Tibial artery (tissue), 4 donors: ENCODE measurements around the gene VPS51.
A peak's percentile ranks its signal among the peaks of the same experiment; 100 is the strongest.

Experiments used
- DNase-seq, 2 donors: peaks; one replicate each; pipeline ENCODE4 v3.0.0-alpha.2; 2019
- H3K27ac ChIP-seq, 2 donors: fragments of 200-600 bp; sonication (generic) in 1 of 2; 1 replicate in 1 of 2; 2 replicates in 1 of 2; pipeline ENCODE4 v1.5.1; 2018 to 2019; ENCODE audit warnings: mild to moderate bottlenecking in 1 of 2
- H3K27me3 ChIP-seq, 2 donors: fragments of 200-600 bp; sonication (generic) in 1 of 2; one replicate each; pipeline versions ENCODE4 v1.5.1 to v1.6.0; 2016 to 2019
- H3K36me3 ChIP-seq, 3 donors: fragments of 200-600 bp; sonication (generic) in 2 of 3; one replicate each; pipeline ENCODE4 v1.5.1; 2016 to 2019; ENCODE audit warnings: mild to moderate bottlenecking in 2 of 3
- H3K4me1 ChIP-seq, 4 donors: fragments of 200-600 bp; sonication (generic) in 2 of 4; 1 replicate in 3 of 4; 2 replicates in 1 of 4; pipeline ENCODE4 v1.5.1; 2016 to 2019
- H3K4me3 ChIP-seq, 2 donors: fragments of 200-600 bp; sonication (generic) in 1 of 2; 1 replicate in 1 of 2; 2 replicates in 1 of 2; pipeline ENCODE4 v1.5.1; 2018 to 2019; ENCODE audit warnings: mild to moderate bottlenecking in 2 of 2
- H3K9me3 ChIP-seq, 3 donors: fragments of 200-600 bp; sonication (generic) in 1 of 3; one replicate each; pipeline ENCODE4 v1.5.1; 2016 to 2019
- intact Hi-C: fragments of 100-400 bp; cut with DNase I; formaldehyde crosslinking; loops from one replicate; pipeline ENCODE4 v1.15.0; 2023; ENCODE audit warnings: low total_unique reads
- TF ChIP-seq, protein P1 (sequence below), 2 experiments: fragments of 200-600 bp in 1 of 2; fragments of 450-650 bp in 1 of 2; IDR thresholded peaks; one replicate each; pipeline ENCODE4 v1.5.1; 2017 to 2019; ENCODE audit warnings: antibody characterized with exemption in 2 of 2, mild to moderate bottlenecking in 1 of 2, moderate library complexity in 1 of 2

Gene VPS51

DNA sequence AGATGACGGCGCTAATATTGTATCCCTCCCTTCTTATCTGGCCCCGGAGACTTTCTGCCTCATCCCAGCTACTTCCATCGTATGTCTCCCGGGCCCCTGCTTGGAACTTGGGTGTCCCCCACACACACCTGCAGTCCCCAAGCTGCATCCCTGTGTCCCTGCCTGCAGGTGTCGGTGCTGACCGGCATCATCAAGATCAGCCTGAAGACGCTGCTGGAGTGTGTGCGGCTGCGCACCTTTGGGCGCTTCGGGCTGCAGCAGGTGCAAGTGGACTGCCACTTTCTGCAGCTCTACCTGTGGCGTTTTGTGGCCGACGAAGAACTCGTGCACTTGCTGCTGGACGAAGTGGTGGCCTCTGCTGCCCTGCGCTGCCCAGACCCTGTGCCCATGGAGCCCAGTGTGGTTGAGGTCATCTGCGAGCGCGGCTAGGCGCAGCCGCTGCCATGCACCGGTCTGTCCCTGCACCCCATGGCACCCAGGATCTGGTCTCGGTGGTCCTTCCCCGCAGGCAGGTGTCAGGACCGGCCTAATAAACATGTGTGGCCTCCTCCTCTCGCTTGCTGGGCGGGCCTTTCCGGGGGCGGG is 15.2 kb downstream of the VPS51 start:
- TF ChIP-seq, protein P1, sequence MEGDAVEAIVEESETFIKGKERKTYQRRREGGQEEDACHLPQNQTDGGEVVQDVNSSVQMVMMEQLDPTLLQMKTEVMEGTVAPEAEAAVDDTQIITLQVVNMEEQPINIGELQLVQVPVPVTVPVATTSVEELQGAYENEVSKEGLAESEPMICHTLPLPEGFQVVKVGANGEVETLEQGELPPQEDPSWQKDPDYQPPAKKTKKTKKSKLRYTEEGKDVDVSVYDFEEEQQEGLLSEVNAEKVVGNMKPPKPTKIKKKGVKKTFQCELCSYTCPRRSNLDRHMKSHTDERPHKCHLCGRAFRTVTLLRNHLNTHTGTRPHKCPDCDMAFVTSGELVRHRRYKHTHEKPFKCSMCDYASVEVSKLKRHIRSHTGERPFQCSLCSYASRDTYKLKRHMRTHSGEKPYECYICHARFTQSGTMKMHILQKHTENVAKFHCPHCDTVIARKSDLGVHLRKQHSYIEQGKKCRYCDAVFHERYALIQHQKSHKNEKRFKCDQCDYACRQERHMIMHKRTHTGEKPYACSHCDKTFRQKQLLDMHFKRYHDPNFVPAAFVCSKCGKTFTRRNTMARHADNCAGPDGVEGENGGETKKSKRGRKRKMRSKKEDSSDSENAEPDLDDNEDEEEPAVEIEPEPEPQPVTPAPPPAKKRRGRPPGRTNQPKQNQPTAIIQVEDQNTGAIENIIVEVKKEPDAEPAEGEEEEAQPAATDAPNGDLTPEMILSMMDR (IDR thresholded peaks at IDR 0.05): no peak
- H3K4me3 ChIP-seq: peak overlapping the region; percentile 44 to 59
- no peaks in the 10 kb centered on the region for H3K9me3 ChIP-seq
- no peak for DNase-seq
- intact Hi-C loops: loop anchor here (2.0 to 10.0 kb wide), 2 partner anchors 70 to 186 kb away; partner anchors contain the start of genes CAPN1 and PPP2R5B
- no peaks in the 10 kb centered on the region for H3K27me3 ChIP-seq
- peaks cover 10 to 42% (median 40%) of the 10 kb centered on the region in 4 donors for H3K4me1 ChIP-seq
- H3K27ac ChIP-seq: peak overlapping the region; percentile 49 to 58
- peaks cover 18 to 47% (median 30%) of the 10 kb centered on the region in 3 donors for H3K36me3 ChIP-seq

DNA sequence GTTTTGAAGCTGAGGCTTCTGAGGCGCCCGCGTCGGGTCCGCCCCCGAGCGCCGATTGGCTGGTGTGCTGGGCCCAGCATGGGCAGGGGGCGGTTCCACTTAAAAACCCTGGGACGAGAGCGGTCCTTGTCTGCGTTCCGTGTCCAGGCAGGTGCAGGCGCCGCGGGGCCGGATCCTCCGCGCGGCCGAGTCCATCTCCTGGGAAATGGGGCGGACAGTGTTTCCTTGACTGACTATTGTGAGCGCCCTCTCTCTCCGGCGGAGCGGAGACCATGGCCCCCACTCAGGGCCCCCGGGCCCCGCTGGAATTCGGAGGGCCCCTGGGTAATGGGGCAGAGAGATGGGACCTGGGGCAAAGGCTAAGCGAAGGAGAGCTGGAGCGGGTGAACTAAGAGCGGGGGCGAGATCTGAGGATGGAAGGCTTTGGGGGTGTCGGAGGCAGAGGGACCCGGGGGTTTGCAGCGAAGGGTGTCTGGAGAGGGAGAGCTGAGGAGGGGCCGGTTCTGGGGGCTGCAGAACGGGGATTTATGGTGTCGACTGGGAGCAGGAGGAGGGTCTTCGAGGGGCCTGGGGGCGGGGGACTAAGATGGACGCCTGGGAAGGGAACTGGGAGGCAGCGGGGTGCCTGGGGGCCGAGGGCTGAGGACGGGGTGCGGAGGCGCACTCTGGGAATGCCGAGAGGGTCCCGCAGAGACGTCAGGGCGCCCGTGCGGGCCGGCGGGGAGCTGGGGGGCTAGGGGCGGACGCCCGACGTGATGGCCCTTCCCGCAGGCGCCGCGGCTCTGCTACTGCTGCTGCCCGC is 15.9 kb downstream of the VPS51 start, which contains the start of gene TM7SF2:
Gene TM7SF2 (plus strand): TSS at position 129 of the 802 bp plus-strand sequence. CDS start 144 bp downstream, at position 273.
- intact Hi-C loops: loop anchor here (2.0 to 10.0 kb wide), 2 partner anchors 69 to 187 kb away; partner anchors contain the start of genes CAPN1 and PPP2R5B
- Histone ChIP-seq H3K4me1 (peaks cover 10 to 49% (median 47%) of the 10 kb centered on the region in 4 donors), H3K27ac (peak within 1 kb of the TSS; percentile 49 to 58)

DNA sequence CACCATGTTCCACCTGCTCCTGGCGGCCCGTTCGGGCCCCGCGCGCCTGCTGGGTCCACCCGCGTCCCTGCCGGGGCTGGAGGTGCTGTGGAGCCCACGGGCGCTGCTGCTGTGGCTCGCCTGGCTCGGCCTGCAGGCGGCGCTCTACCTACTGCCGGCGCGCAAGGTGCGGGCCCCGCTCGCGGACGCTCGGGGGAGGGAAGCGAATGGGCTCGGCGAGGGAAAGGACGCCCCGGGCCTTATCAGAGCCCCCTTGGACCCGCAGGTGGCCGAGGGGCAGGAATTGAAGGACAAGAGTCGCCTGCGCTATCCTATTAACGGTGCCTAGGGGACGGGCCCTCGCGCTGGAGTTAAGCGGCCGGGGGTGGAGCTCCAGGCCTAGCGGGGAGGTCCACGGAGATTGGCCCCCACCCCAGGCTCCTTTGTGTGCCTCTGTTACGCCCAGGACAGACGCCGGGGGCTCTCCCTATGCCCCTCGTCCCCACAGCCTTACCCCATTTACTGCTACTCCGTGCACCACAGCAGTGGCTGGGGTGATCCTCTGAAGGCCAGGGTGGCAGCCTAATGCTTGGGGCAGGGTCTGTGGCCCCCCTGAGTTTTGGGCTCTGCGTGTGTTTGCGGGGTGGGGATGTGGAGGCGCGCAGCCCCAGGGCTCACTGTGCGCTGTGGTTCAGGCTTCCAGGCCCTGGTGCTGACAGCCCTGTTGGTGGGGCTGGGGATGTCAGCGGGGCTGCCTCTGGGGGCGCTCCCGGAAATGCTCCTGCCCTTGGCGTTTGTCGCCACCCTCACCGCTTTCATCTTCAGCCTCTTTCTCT is 16.7 kb downstream of the VPS51 start:
- no peaks in the 10 kb centered on the region for H3K27me3 ChIP-seq
- peak overlapping the region; percentile 44 to 59 for H3K4me3 ChIP-seq
- H3K36me3 ChIP-seq: peaks cover 14 to 39% (median 25%) of the 10 kb centered on the region in 3 donors
- peaks cover 10 to 52% (median 48%) of the 10 kb centered on the region in 4 donors for H3K4me1 ChIP-seq
- no peak for DNase-seq
- intact Hi-C loops: loop anchor here (10.0 kb wide), 1 partner anchor 188 kb away; the partner anchor contains the start of gene PPP2R5B
- TF ChIP-seq, protein P1 (IDR thresholded peaks at IDR 0.05): peak; percentile 66 to 73
- no peaks in the 10 kb centered on the region for H3K9me3 ChIP-seq
- peak overlapping the region; percentile 49 to 58 for H3K27ac ChIP-seq

More for the DNA sequence above, 15.9 kb downstream of the VPS51 start, which contains the start of gene TM7SF2:
- H3K27me3 ChIP-seq: no peaks in the 10 kb centered on the region
- no peaks in the 10 kb centered on the region for H3K9me3 ChIP-seq
- H3K4me3 ChIP-seq: peak within 1 kb of the TSS; percentile 44 to 59
- DNase-seq: peak; percentile 95 to 96
- peaks cover 18 to 47% (median 29%) of the 10 kb centered on the region in 3 donors for H3K36me3 ChIP-seq
- TF ChIP-seq, protein P1 (IDR thresholded peaks at IDR 0.05): no peak

DNA sequence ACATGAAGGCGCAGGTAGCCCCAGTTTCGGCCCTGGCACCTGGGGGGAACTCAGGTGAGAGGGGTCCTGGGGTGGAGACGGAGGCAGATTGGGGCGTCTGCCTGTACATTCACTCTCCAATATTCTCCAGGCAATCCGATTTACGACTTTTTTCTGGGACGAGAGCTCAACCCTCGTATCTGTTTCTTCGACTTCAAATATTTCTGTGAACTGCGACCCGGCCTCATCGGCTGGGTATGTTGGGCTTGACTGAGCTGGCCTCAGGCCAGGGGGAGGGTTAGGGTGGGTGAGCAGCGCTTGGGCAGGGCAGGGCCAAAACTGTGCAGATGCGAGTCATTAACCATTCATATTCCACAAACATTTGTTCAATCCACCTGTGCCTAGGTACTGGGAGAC is 17.3 kb downstream of the VPS51 start:
- no peak for DNase-seq
- intact Hi-C loops: loop anchor here (10.0 kb wide), 1 partner anchor 189 kb away; the partner anchor contains the start of gene PPP2R5B
- H3K4me3 ChIP-seq: peak overlapping the region in 1 of 2 donors; percentile 59

More for the DNA sequence above, 17.3 kb downstream of the VPS51 start:
- peaks cover 8 to 39% (median 24%) of the 10 kb centered on the region in 3 donors for H3K36me3 ChIP-seq
- no peaks in the 10 kb centered on the region for H3K9me3 ChIP-seq
- H3K27ac ChIP-seq: peak overlapping the region in 1 of 2 donors; percentile 49
- H3K27me3 ChIP-seq: no peaks in the 10 kb centered on the region
- TF ChIP-seq, protein P1 (IDR thresholded peaks at IDR 0.05): no peak
- H3K4me1 ChIP-seq: peaks cover 10 to 52% (median 48%) of the 10 kb centered on the region in 4 donors
